RPMI8226 (cell line): ENCODE data around the gene MDGA2.
A peak's percentile ranks its signal among the peaks of the same experiment; 100 is the strongest.

Experiments
- DNase-seq: peaks from one replicate; pipeline ENCODE4 v3.0.0-alpha.2; 2015

Gene MDGA2

GRCh38 chr14:47471075-47471474 is 204.3 kb downstream of the MDGA2 start:
- no peak for DNase-seq

- DNase-seq: no peak
Observed at GRCh38 chr14:47466916-47467315, 208.5 kb downstream of the MDGA2 start.

GRCh38 chr14:47454025-47454424 is 221.4 kb downstream of the MDGA2 start:
- no peak for DNase-seq

- no peak for DNase-seq
Observed at GRCh38 chr14:47447076-47447475, 228.3 kb downstream of the MDGA2 start.

- no peak for DNase-seq
Observed at GRCh38 chr14:47442211-47442610, 233.2 kb downstream of the MDGA2 start.

- no peak for DNase-seq
Observed at GRCh38 chr14:47439953-47440352, 235.5 kb downstream of the MDGA2 start.

- no peak for DNase-seq
Observed at GRCh38 chr14:47438650-47439140, 236.7 kb downstream of the MDGA2 start.

- DNase-seq: no peak
Observed at GRCh38 chr14:47435331-47435965, 240.0 kb downstream of the MDGA2 start.

GRCh38 chr14:47427629-47428028 is 247.8 kb downstream of the MDGA2 start:
- no peak for DNase-seq

GRCh38 chr14:47425302-47425701 is 250.1 kb downstream of the MDGA2 start:
- no peak for DNase-seq

GRCh38 chr14:47422191-47422590 is 253.2 kb downstream of the MDGA2 start:
- no peak for DNase-seq

GRCh38 chr14:47411523-47411922 is 263.9 kb downstream of the MDGA2 start:
- no peak for DNase-seq

- no peak for DNase-seq
Observed at GRCh38 chr14:47392326-47392725, 283.1 kb downstream of the MDGA2 start.

- DNase-seq: no peak
Observed at GRCh38 chr14:47390831-47391504, 284.4 kb downstream of the MDGA2 start.

GRCh38 chr14:47389535-47389934 is 285.9 kb downstream of the MDGA2 start:
- no peak for DNase-seq

- DNase-seq: no peak
Observed at GRCh38 chr14:47366006-47366405, 309.4 kb downstream of the MDGA2 start.

- no peak for DNase-seq
Observed at GRCh38 chr14:47365233-47365632, 310.2 kb downstream of the MDGA2 start.

- DNase-seq: no peak
Observed at GRCh38 chr14:47353186-47353585, 322.2 kb downstream of the MDGA2 start.

GRCh38 chr14:47346849-47347248 is 328.6 kb downstream of the MDGA2 start:
- DNase-seq: peak; percentile 21

GRCh38 chr14:47345016-47345415 is 330.4 kb downstream of the MDGA2 start:
- no peak for DNase-seq

- DNase-seq: no peak
Observed at GRCh38 chr14:47332939-47333338, 342.5 kb downstream of the MDGA2 start.

GRCh38 chr14:47332106-47332505 is 343.3 kb downstream of the MDGA2 start:
- DNase-seq: no peak

GRCh38 chr14:47328376-47328775 is 347.0 kb downstream of the MDGA2 start:
- DNase-seq: no peak

- DNase-seq: no peak
Observed at GRCh38 chr14:47327336-47327735, 348.1 kb downstream of the MDGA2 start.

GRCh38 chr14:47322751-47323150 is 352.7 kb downstream of the MDGA2 start:
- DNase-seq: no peak
